Measurements from ENCODE around the gene NCAM1.

Gene NCAM1

GRCh38 chr11:113319085-113319484, 357.9 kb downstream of the NCAM1 start:
- H3K9ac ChIP-seq, result no peak overlapping the region
- peaks cover 0 to 9% (median 3%) of the 10 kb centered on the region in 11 experiments; a peak in 5 of 22 replicates for H3K9me3 ChIP-seq (replicated peaks in 1 of 11)
- H3K4me2 ChIP-seq, result no peak overlapping the region
- TF ChIP-seq Cebpa-rat (IDR thresholded peaks at IDR 0.05), result no peak
- H3K4me1 ChIP-seq, result no peaks in the 10 kb centered on the region
- no peaks in the 10 kb centered on the region for H4K20me1 ChIP-seq
- H3K36me3 ChIP-seq, result no peaks in the 10 kb centered on the region
- H3K4me3 ChIP-seq, result no peak overlapping the region
- no peak overlapping the region for H3K27ac ChIP-seq
- H3K27me3 ChIP-seq, result no peaks in the 10 kb centered on the region

- Histone ChIP-seq H3K27ac (no peak overlapping the region), H3K4me3 (no peak overlapping the region), H3K9me3 (replicated peaks in 1 of 11) (no peaks in the 10 kb centered on the region), H3K4me1 (no peaks in the 10 kb centered on the region), H4K20me1 (no peaks in the 10 kb centered on the region), H3K4me2 (no peak overlapping the region), H3K9ac (no peak overlapping the region), H3K27me3 (no peaks in the 10 kb centered on the region), H3K36me3 (no peaks in the 10 kb centered on the region)
- TF ChIP-seq Cebpa-rat (IDR thresholded peaks at IDR 0.05), result peak; percentile 15 to 97 (median 85); a peak in 17 of 22 replicates
These were observed 360.9 kb downstream of the NCAM1 start for GRCh38 chr11:113322158-113322557.

DNA sequence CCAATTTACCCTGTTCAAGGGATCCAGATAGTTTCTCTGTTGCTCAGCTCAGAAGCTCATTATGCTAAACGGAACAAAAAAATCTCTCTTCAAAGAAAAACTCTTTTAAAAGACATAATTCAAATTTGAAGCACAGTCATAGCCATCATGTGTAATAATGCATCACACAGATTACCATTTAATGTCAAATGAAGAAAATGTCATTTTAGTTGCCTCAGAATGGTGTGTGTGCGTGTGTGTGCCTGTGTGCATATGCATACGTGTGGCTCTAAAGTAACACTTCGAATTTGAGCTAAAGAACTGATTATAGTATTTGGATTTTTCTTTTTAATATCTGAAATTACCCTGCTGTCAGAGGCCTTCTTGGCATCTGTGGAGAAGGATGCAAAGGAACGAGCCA, 363.0 kb downstream of the NCAM1 start:
- Histone ChIP-seq H3K9me3 (replicated peaks in 1 of 11) (no peaks in the 10 kb centered on the region), H3K4me1 (no peaks in the 10 kb centered on the region), H3K27me3 (no peaks in the 10 kb centered on the region), H3K4me2 (no peak overlapping the region), H3K27ac (no peak overlapping the region), H3K4me3 (no peak overlapping the region), H4K20me1 (no peaks in the 10 kb centered on the region), H3K36me3 (no peaks in the 10 kb centered on the region), H3K9ac (no peak overlapping the region)
- no peak for TF ChIP-seq Cebpa-rat (IDR thresholded peaks at IDR 0.05)
